H1 (cell line): ENCODE results near the gene IGSF5. TPM values are rescaled to one million over a fixed set of nuclear protein-coding genes. Genes with fewer than 3 reads are reported as not detected.

Experiments
- CTCF ChIA-PET: fragments of 300-600 bp; sonication (Branson Sonifier 250); formaldehyde crosslinking; loops from one replicate; lab custom pipeline; 2021; ENCODE audit not compliant: partially characterized antibody; lab: Charles Lee
- POLR2A ChIA-PET: fragments of 300-600 bp; sonication (Branson Sonifier 250); formaldehyde crosslinking; loops from one replicate; lab custom pipeline; 2021; ENCODE audit warnings: inconsistent platforms; ENCODE audit not compliant: partially characterized antibody; lab: Charles Lee
- DNase-seq, 2 experiments: peaks; one replicate each; pipeline versions ENCODE4 v3.0.0 to v3.0.0-alpha.2; 2010 to 2022; ENCODE audit warnings: low spot score in 2 of 2, low read depth in 1 of 2, mixed read lengths in 1 of 2
- FAIRE-seq: peaks from 2 replicates; lab custom pipeline; 2011; peaks lifted over from hg19 to GRCh38; lab: Jason Lieb, UNC
- H2AFZ ChIP-seq: 2 replicates; pipeline ENCODE4 v1.8.1; 2012; ENCODE audit warnings: low read length, inconsistent platforms
- H2AK5ac ChIP-seq: 2 replicates; pipeline ENCODE4 v1.6.1; 2013; ENCODE audit warnings: low read depth, low read length
- H2BK120ac ChIP-seq: replicated peaks from 2 replicates; pipeline ENCODE3; 2013; ENCODE audit warnings: low read depth, low read length, inconsistent platforms
- H2BK12ac ChIP-seq: 2 replicates; pipeline ENCODE4 v1.6.1; 2013; ENCODE audit warnings: low read depth, low read length
- H2BK15ac ChIP-seq: 2 replicates; pipeline ENCODE4 v1.6.1; 2013; ENCODE audit warnings: low read length
- H2BK20ac ChIP-seq: 2 replicates; pipeline ENCODE4 v1.6.1; 2013; ENCODE audit warnings: low read length
- H2BK5ac ChIP-seq: 2 replicates; pipeline ENCODE4 v1.6.1; 2013; ENCODE audit warnings: low read depth, low read length
- H3K14ac ChIP-seq: 2 replicates; pipeline ENCODE4 v1.6.1; 2013; ENCODE audit warnings: inconsistent platforms; ENCODE audit not compliant: insufficient read length
- H3K18ac ChIP-seq: 2 replicates; pipeline ENCODE4 v1.6.1; 2013; ENCODE audit warnings: low read length; ENCODE audit errors: extremely low read depth
- H3K23ac ChIP-seq: 2 replicates; pipeline ENCODE4 v1.6.1; 2013; ENCODE audit warnings: inconsistent platforms; ENCODE audit not compliant: insufficient read length
- H3K23me2 ChIP-seq: 2 replicates; pipeline ENCODE4 v1.6.1; 2013; ENCODE audit warnings: low read depth, low read length
- H3K27ac ChIP-seq: 2 replicates; pipeline ENCODE4 v1.6.1; 2011; ENCODE audit warnings: low read depth, low read length, inconsistent platforms
- H3K27me3 ChIP-seq, 4 experiments: replicated peaks in 1 of 4; 1 replicate in 1 of 4; 2 replicates in 3 of 4; pipeline versions ENCODE4 v1.6.1 to v1.8.1; 2011 to 2013; ENCODE audit warnings: low read length in 3 of 4, mild to moderate bottlenecking in 3 of 4, inconsistent platforms in 2 of 4, mixed read lengths in 2 of 4, moderate library complexity in 1 of 4; ENCODE audit not compliant: control insufficient read depth in 3 of 4, insufficient read depth in 3 of 4; ENCODE audit errors: extremely low read depth in 1 of 4
- H3K36me3 ChIP-seq, 4 experiments: 2 replicates each; pipeline versions ENCODE4 v1.6.1 to v1.8.1; 2011 to 2013; ENCODE audit warnings: mild to moderate bottlenecking in 4 of 4, low read length in 3 of 4, moderate library complexity in 2 of 4, control low read depth in 1 of 4, inconsistent platforms in 1 of 4; ENCODE audit not compliant: insufficient read depth in 4 of 4, control insufficient read depth in 2 of 4
- H3K4ac ChIP-seq: replicated peaks from 2 replicates; pipeline ENCODE3; 2013; ENCODE audit warnings: low read length, low read depth, mixed read lengths, inconsistent platforms; ENCODE audit not compliant: insufficient read length
- H3K4me1 ChIP-seq, 4 experiments: replicated peaks in 1 of 4; 1 replicate in 1 of 4; 2 replicates in 3 of 4; pipeline versions ENCODE4 v1.6.1 to v1.8.1; 2011 to 2013; ENCODE audit warnings: low read length in 3 of 4, inconsistent platforms in 2 of 4, mixed read lengths in 1 of 4; ENCODE audit not compliant: insufficient read depth in 4 of 4, control insufficient read depth in 3 of 4
- H3K4me2 ChIP-seq, 2 experiments: 2 replicates each; pipeline versions ENCODE4 v1.6.1 to v1.8.1; 2011 to 2013; ENCODE audit warnings: low read depth in 2 of 2, low read length in 2 of 2, control low read depth in 1 of 2, inconsistent platforms in 1 of 2, mild to moderate bottlenecking in 1 of 2; ENCODE audit not compliant: insufficient read depth in 1 of 2
- H3K4me3 ChIP-seq, 4 experiments: fragments of 200-600, 300-600 bp in 1 of 4; sonication (generic), shearing (Covaris generic), sonication (Bioruptor Twin) in 1 of 4; 2 replicates each; pipeline versions ENCODE4 v1.5.1 to v1.8.1; 2011 to 2016; ENCODE audit warnings: low read length in 4 of 4, low read depth in 3 of 4, control low read depth in 2 of 4, inconsistent platforms in 2 of 4, mild to moderate bottlenecking in 2 of 4, mixed read lengths in 1 of 4, moderate library complexity in 1 of 4; ENCODE audit not compliant: insufficient read depth in 2 of 4; ENCODE audit errors: extremely low read depth in 1 of 4
- H3K56ac ChIP-seq: replicated peaks from 2 replicates; pipeline ENCODE3; 2013; ENCODE audit warnings: low read depth, mild to moderate bottlenecking, mixed read lengths, low read length, inconsistent platforms; ENCODE audit not compliant: insufficient read length
- H3K79me1 ChIP-seq: 2 replicates; pipeline ENCODE4 v1.6.1; 2013; ENCODE audit warnings: low read depth, low read length, control low read depth
- H3K79me2 ChIP-seq, 2 experiments: 2 replicates each; pipeline versions ENCODE4 v1.6.1 to v1.8.1; 2012 to 2013; ENCODE audit warnings: low read length in 2 of 2, mild to moderate bottlenecking in 2 of 2, inconsistent platforms in 1 of 2; ENCODE audit not compliant: insufficient read depth in 2 of 2, control insufficient read depth in 1 of 2
- H3K9ac ChIP-seq, 4 experiments: replicated peaks in 1 of 4; 1 replicate in 1 of 4; 2 replicates in 3 of 4; pipeline versions ENCODE4 v1.6.1 to v1.8.1; 2011 to 2013; ENCODE audit warnings: low read depth in 3 of 4, low read length in 3 of 4, control low read depth in 2 of 4, mild to moderate bottlenecking in 2 of 4, moderate library complexity in 2 of 4, inconsistent platforms in 1 of 4; ENCODE audit errors: extremely low read depth in 1 of 4
- H3K9me3 ChIP-seq, 2 experiments: 2 replicates each; pipeline versions ENCODE4 v1.6.1 to v1.8.1; 2012 to 2013; ENCODE audit warnings: mild to moderate bottlenecking in 2 of 2, moderate library complexity in 2 of 2, control low read depth in 1 of 2, inconsistent platforms in 1 of 2, low read depth in 1 of 2, low read length in 1 of 2, mixed read lengths in 1 of 2; ENCODE audit not compliant: insufficient read depth in 2 of 2
- H4K20me1 ChIP-seq, 2 experiments: replicated peaks in 1 of 2; 2 replicates each; pipeline versions ENCODE3 to v1.8.1; 2011 to 2013; ENCODE audit warnings: inconsistent platforms in 2 of 2, low read length in 2 of 2, mild to moderate bottlenecking in 1 of 2; ENCODE audit not compliant: insufficient read depth in 2 of 2, control insufficient read depth in 1 of 2
- H4K5ac ChIP-seq: 2 replicates; pipeline ENCODE4 v1.6.1; 2013; ENCODE audit warnings: low read length, low read depth, mixed read lengths, inconsistent platforms; ENCODE audit not compliant: insufficient read length
- H4K8ac ChIP-seq: 2 replicates; pipeline ENCODE4 v1.8.0; 2013; ENCODE audit warnings: mild to moderate bottlenecking, moderate library complexity, low read length, inconsistent platforms; ENCODE audit not compliant: insufficient read depth; ENCODE audit errors: extremely low read depth
- H4K91ac ChIP-seq: replicated peaks from 2 replicates; pipeline ENCODE3; 2013; ENCODE audit warnings: low read length, mixed read lengths, inconsistent platforms; ENCODE audit not compliant: insufficient read length
- GABPA ChIP-seq: IDR thresholded peaks from 2 replicates; pipeline ENCODE4 v1.6.1; 2011; ENCODE audit warnings: mild to moderate bottlenecking, low read length, moderate library complexity, borderline replicate concordance; ENCODE audit not compliant: insufficient read depth
- RAD21 ChIP-seq, 2 experiments: IDR thresholded peaks in 1 of 2; conservative IDR thresholded peaks in 1 of 2; 2 replicates each; pipeline ENCODE4 v1.6.1; 2011; ENCODE audit warnings: low read depth in 2 of 2, low read length in 2 of 2, improper control_type of control experiment in 1 of 2, inconsistent platforms in 1 of 2, mild to moderate bottlenecking in 1 of 2, moderate library complexity in 1 of 2
- SAP30 ChIP-seq: fragments of 300-600 bp; sonication (generic); IDR thresholded peaks from 2 replicates; pipeline ENCODE4 v1.7.1; 2012; ENCODE audit warnings: low read length, moderate library complexity, mild to moderate bottlenecking, inconsistent platforms; ENCODE audit not compliant: insufficient read depth, insufficient replicate concordance
- SIX5 ChIP-seq: IDR thresholded peaks from 2 replicates; pipeline ENCODE4 v1.6.1; 2011; ENCODE audit warnings: mild to moderate bottlenecking, low read depth, low read length
- SP4 ChIP-seq: IDR thresholded peaks from 2 replicates; pipeline ENCODE4 v1.6.1; 2012; ENCODE audit warnings: low read length, inconsistent platforms
- SRF ChIP-seq: IDR thresholded peaks from 2 replicates; pipeline ENCODE4 v1.6.1; 2011; ENCODE audit warnings: mild to moderate bottlenecking, low read depth, low read length, moderate library complexity
- TCF12 ChIP-seq: IDR thresholded peaks from 2 replicates; pipeline ENCODE4 v1.6.1; 2011; ENCODE audit warnings: low read depth, mild to moderate bottlenecking, low read length
- WGBS, 2 experiments: shearing (Covaris generic) in 1 of 2; methylation state at CpG; one replicate each; pipeline versions ENCODE4 v1.1.6 to v1.1.7; 2013 to 2015; ENCODE audit warnings: low lambda C conversion rate in 2 of 2, mixed read lengths in 2 of 2, inconsistent platforms in 1 of 2, low coverage in 1 of 2, missing lambda C conversion rate in 1 of 2; ENCODE audit not compliant: insufficient replicate concordance in 2 of 2, insufficient coverage in 1 of 2, insufficient read length in 1 of 2; ENCODE audit errors: extremely low coverage in 1 of 2, missing lambda C conversion rate in 1 of 2; 5-methylcytosine and 5-hydroxymethylcytosine counted together
- polyA plus RNA-seq, 7 experiments: library from polyadenylated mRNA; depleted of rRNA in 3 of 7; stranded (reverse) in 5 of 7; unstranded in 2 of 7; fragments of >200 nt in 5 of 7; fragments of 200-250 nt in 2 of 7; gene quantifications; 1 replicate in 5 of 7; 2 replicates in 1 of 7; 4 replicates in 1 of 7; pipeline versions ENCODE4 v1.2.1 to v1.2.3, GENCODE V29; 2011 to 2013; ENCODE audit warnings: missing spikeins in 2 of 7, mixed read lengths in 2 of 7
- total RNA-seq: library from RNA; stranded (reverse); fragmentation: NEBNext Ultra II Directional; extraction: Animal tissue kit (Norgen Biotek cat#: 25700); gene quantifications from 2 replicates; pipeline ENCODE4 v1.2.1, GENCODE V29; 2021
- TF ChIP-seq, protein P1 (sequence below), 3 experiments: IDR thresholded peaks; 1 replicate in 2 of 3; 2 replicates in 1 of 3; pipeline versions ENCODE4 v1.5.1 to v1.6.1; 2011; ENCODE audit warnings: low read length in 3 of 3, mild to moderate bottlenecking in 3 of 3, inconsistent platforms in 2 of 3, low read depth in 1 of 3, moderate library complexity in 1 of 3; ENCODE audit not compliant: insufficient read depth in 1 of 3; ENCODE audit errors: control extremely low read depth in 1 of 3

IGSF5 gene
- total and polyA plus RNA-seq, 2 of the 8 experiments (the other 6 are each of a cell fraction or from before 2014, with no cell fraction given): 4.4 to 5.4 TPM

DNA sequence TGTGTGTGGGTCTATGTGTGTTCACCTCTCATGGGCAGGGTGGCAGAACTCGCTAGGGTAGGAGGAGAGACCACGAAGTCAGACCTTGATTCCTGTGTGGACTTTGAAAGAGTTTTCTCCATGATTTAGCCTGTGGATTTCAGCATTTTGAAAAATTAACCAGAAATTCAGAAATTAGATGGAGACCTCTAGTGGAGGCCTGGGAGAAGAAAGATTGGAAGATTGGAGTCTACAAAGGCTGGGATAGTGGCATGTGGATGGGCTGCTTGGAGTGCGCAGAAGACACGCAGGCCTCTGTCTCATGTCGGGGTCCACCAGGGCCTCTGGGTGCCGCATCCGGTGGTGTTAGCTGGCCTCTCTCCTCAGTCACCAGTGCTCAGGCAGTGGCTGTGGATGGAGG, 18.9 kb upstream of the IGSF5 start:
- no peak for FAIRE-seq
- no peak for TF ChIP-seq SRF
- TF ChIP-seq, protein P1, sequence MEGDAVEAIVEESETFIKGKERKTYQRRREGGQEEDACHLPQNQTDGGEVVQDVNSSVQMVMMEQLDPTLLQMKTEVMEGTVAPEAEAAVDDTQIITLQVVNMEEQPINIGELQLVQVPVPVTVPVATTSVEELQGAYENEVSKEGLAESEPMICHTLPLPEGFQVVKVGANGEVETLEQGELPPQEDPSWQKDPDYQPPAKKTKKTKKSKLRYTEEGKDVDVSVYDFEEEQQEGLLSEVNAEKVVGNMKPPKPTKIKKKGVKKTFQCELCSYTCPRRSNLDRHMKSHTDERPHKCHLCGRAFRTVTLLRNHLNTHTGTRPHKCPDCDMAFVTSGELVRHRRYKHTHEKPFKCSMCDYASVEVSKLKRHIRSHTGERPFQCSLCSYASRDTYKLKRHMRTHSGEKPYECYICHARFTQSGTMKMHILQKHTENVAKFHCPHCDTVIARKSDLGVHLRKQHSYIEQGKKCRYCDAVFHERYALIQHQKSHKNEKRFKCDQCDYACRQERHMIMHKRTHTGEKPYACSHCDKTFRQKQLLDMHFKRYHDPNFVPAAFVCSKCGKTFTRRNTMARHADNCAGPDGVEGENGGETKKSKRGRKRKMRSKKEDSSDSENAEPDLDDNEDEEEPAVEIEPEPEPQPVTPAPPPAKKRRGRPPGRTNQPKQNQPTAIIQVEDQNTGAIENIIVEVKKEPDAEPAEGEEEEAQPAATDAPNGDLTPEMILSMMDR (IDR thresholded peaks at IDR 0.05; ENCODE audit: control extremely low read depth in 1 of 3, insufficient read depth in 1 of 3, low read depth in 1 of 3, low read length in 3 of 3): peak in 2 of 3 experiments; percentile 1 to 5; a peak in 2 of 4 replicates
- no peak for TF ChIP-seq SAP30
- no peak for TF ChIP-seq TCF12
- no peak for TF ChIP-seq GABPA
- no peak for TF ChIP-seq SIX5
- peak in 1 of 2 experiments; percentile 17; a peak in 2 of 4 replicates for TF ChIP-seq RAD21 (IDR thresholded peaks at IDR 0.05 in 1 of 2, conservative IDR thresholded peaks at IDR 0.05 in 1 of 2; ENCODE audit: low read depth in 2 of 2, low read length in 2 of 2)
- TF ChIP-seq SP4: no peak
- Histone ChIP-seq H3K27me3 (no peaks in the 10 kb centered on the region), H3K23ac (no peak overlapping the region), H4K8ac (no peak overlapping the region), H2BK12ac (no peak overlapping the region), H2BK5ac (no peak overlapping the region), H3K9me3 (peaks cover 9 to 14% of the 10 kb centered on the region in 2 experiments), H2BK20ac (no peak overlapping the region), H3K27ac (no peak overlapping the region), H2BK120ac (no peak overlapping the region), H4K20me1 (peaks cover 0 to 3% of the 10 kb centered on the region in 2 experiments), H3K4ac (no peak overlapping the region), H2AFZ (no peak overlapping the region), H3K18ac (no peak overlapping the region), H3K4me2 (no peak overlapping the region), H3K79me2 (no peaks in the 10 kb centered on the region), H3K14ac (no peak overlapping the region), H2AK5ac (no peak overlapping the region), H3K4me3 (no peak overlapping the region), H3K79me1 (no peaks in the 10 kb centered on the region), H3K23me2 (no peaks in the 10 kb centered on the region; the same call in 1 of the 2 replicates), H4K5ac (no peak overlapping the region), H3K56ac (no peak overlapping the region), H3K36me3 (peaks cover 0 to 11% (median 2%) of the 10 kb centered on the region in 4 experiments; a peak in 2 of 8 replicates), H4K91ac (no peak overlapping the region), H2BK15ac (no peak overlapping the region; the same call in 1 of the 2 replicates), H3K4me1 (0 out of 7 replicates have a peak, but pooled peaks cover 0 to 3% (median 0%) of the 10 kb centered on the region in 4 experiments), H3K9ac (no peak overlapping the region)
- ChIA-PET CTCF (interaction anchor here (0.7 to 7.6 kb wide), 3 partner anchors 12 to 297 kb away, joined by 3 to 56 read pairs (median 4); no protein-coding TSS in a partner anchor), POLR2A (no interaction called here)
- WGBS, 2 experiments: 93% methylated on average over 7 of the region's 7 CpGs; no CpG with 5 or more reads in 1 of the 2 experiments
- DNase-seq: no peak
